GM19025 (cell line): ENCODE measurements around the gene LRCH4.

ENCODE experiments used
- ATAC-seq: cut with Tn5 transposase; IDR thresholded peaks from one replicate; pipeline ENCODE4 v1.9.1; 2021; ENCODE audit warnings: mild to moderate bottlenecking, low read depth, moderate library complexity; ENCODE audit not compliant: unreplicated experiment

The LRCH4 gene

GRCh38 chr7:100607111-100607510 lies 21.2 kb upstream of the LRCH4 start:
- no peak for ATAC-seq

- ATAC-seq, result no peak
Observed at GRCh38 chr7:100606313-100606712, 20.4 kb upstream of the LRCH4 start.

DNA sequence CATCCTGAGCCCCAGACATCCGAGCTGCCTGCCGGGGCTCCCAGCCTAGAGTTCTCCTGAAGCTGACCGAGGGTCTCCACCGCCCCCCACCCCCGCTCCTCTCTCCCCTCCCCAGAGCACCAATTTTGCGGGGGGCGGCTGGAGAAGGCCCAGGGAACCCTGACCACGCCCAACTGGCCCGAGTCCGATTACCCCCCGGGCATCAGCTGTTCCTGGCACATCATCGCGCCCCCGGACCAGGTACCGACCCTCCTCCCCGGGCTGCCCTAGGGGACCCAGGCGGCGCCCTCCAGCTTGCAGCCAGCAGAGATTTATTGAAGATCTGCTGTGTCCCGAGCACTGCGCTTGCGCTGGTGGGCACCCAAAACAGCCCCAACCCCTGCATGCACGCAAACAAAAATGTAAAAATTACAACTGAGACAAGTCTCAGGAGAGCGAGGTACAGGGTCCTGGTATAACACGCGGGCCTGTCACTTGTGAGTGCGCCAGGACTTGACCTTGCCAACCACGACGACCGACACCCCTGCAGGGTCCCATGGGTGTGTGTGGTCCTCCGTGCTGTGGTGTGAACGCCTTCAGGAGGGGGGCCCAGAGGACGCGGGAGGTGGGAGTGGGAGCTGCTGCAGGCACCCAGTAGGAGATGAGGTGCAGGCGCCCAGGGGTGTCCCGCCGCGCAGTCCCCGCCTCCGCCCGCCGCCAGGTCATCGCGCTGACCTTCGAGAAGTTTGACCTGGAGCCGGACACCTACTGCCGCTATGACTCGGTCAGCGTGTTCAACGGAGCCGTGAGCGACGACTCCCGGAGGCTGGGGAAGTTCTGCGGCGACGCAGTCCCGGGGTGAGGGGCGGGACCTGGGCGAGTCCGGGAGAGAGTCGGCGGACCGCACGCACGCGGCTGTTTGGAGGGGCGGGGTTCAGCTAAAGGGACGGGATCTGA lies 19.3 kb upstream of the LRCH4 start:
- ATAC-seq, result no peak

DNA sequence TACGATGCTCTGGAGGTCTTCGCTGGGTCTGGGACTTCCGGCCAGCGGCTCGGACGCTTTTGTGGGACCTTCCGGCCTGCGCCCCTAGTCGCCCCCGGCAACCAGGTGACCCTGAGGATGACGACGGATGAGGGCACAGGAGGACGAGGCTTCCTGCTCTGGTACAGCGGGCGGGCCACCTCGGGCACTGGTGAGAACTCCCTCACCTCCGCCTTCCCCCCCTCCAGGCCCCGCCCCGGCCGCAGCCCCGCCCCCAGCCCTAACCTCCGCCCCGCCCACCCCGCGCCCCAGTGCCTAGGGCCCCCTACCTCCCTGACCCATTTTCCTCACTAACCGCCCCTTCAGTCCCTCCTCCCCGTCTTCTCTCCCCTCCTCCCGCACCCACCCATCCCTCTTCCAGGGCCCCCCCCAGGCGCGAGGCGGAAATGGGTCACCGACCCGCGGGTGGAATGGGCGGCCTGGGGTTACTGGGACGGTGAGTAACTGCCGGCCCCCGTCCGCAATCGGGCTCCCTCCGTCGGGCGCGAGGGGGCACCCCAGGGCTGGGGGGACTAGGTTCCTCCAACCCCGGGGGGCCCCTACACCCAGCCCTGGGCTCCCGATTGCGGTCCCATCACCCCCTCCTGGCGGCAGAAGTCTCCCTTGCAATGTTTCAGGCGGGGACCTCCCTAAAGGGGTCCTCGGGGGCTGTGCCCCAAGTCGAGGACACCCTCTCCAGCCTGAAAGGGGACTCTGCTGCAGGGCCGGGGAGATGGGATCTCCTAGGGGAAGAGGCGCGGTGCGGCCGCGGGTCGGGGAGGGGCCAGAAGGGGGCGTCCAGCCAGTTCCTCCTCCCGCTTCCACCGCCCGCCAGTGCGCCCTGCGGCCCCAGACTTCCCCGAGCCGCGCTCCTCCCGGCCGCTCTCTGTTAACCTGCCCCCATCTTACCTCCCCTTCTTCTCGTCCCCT lies 18.4 kb upstream of the LRCH4 start:
- peak; percentile 51 for ATAC-seq

DNA sequence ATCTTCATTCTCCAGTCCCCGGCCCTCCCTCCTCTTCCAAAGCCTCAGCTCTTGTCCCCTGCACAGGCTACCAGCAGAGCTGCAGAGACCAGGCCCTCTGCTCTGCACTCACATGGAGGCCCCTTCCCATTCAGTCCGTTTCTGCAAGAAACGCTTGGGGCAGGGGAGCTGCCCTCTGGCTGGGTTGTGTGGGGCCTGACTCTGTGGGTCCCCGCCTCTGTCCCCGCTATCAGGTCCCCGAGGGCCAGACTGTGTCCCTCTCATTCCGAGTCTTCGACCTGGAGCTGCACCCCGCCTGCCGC lies 17.7 kb upstream of the LRCH4 start:
- ATAC-seq, result no peak

GRCh38 chr7:100602889-100603725 lies 17.2 kb upstream of the LRCH4 start:
- no peak for ATAC-seq

DNA sequence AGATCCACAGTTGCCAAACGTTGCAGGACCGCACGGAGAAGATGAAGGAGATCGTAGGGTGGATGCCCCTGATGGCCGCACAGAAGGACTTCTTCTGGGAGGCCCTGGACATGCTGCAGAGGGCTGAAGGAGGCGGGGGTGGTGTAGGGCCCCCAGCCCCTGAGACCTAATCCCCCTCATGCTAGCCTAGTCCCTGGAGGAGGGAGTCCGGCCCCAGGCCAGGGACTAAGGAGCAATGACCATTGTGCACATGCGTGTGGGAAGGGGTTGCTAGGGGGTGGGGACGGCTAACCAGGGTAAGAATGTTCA lies 14.8 kb upstream of the LRCH4 start:
- no peak for ATAC-seq

GRCh38 chr7:100599911-100600729 lies 14.2 kb upstream of the LRCH4 start:
- ATAC-seq, result no peak

DNA sequence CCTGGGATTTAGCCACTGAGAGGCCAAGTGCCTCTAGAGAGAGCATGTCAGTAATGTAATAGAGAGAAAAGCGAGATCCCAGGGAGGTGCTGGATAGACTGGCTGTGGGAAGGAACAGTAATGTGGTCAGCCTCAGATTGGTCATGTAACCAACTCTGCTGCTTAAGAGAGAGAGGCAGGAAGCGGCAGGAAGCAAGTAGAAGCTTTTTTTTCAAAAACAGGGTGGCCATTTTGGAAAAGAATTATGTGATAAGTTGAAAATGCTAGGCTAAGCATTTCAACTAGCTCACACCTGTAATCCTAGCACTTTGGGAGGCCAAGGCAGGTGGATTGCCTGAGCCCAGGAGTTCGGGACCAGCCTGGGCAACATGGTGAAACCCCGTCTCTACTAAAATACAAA lies 12.5 kb upstream of the LRCH4 start:
- no peak for ATAC-seq

- ATAC-seq, result no peak
Observed at GRCh38 chr7:100595188-100595587, 9.3 kb upstream of the LRCH4 start.

DNA sequence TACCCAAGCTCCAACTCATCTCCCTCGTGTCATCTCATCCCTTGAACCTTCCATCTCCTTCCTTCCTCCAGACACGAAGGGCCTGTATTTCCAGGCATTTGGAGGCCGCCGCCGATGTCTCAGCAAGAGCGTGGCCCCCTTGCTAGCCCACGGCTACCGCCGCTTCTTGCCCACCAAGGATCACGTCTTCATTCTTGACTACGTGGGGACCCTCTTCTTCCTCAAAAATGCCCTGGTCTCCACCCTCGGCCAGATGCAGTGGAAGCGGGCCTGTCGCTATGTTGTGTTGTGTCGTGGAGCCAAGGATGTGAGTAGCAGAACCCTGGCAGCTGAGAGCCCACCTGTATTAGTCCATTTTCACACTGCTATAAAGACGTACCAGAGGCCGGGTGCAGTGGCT lies 5.7 kb upstream of the LRCH4 start:
- ATAC-seq, result no peak

GRCh38 chr7:100590077-100590737 lies 4.3 kb upstream of the LRCH4 start:
- ATAC-seq, result no peak

GRCh38 chr7:100589341-100589947 lies 3.5 kb upstream of the LRCH4 start:
- no peak for ATAC-seq

DNA sequence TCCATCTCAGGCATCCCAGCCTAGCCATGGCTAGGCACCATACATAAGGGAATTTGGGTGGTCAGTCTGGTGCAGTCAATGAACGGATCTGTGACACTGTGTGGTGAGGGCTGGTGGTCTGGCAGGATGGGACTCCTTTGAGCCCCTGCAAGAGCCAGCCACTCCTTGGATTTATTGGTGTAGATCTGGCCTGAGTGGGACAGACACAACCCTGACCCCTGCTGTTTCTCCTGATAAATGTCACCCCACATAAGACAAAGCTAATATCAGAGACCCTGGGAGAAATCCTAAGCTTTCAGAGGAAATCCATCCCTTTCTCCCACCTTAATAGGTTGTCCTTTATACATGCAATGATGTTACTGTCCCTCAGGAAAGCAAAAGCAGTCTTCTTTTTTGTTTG lies 2.5 kb upstream of the LRCH4 start:
- ATAC-seq, result no peak

GRCh38 chr7:100586266-100587025 lies 517 bp upstream of the LRCH4 start, which contains the start of gene FBXO24:
Gene FBXO24, plus strand, starts transcription at chr7:100586328. Its CDS starts 298 bp downstream, at chr7:100586626.
- peak; percentile 84 for ATAC-seq

DNA sequence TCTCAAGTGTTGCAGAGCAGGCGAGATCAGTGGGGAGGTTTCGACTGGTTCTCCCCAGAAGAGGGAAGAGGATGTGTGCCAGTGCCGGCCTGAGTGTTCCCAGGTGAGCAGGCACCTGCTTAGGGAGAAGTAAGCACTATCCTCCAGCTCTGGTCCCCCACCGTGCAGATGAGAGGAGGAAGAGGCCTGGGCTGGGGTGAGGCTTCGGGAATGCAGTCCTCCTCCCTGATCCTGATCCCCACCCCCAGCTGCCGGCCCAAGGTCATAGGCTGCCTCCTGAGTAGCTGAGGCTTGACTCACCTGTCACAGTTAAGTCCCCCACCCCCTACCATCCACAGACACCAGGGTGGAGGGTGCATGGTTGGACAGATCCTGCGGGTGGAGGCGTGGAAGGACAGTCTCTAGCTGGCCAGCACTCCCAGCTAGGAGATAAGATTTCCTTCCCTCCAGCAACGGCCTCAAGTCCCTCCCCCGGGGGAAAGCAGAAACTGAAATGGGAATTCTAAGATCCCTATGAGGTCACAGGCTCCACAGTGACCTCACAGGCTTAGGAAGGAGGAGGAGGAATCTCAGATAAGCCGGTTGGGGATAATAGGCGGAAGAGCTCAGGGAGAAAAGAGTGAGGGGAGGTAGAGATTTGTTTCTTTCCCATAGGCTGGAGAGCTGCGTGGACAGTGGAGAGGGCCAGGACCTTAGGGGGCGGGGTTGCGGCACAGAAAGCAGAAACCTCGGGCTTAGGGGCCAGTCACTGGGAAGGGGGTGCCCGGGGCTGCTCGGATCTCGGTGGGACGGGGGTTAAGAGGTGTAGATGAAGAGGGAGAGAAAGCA lies 1.0 kb downstream of the LRCH4 start:
- ATAC-seq, result no peak

- no peak for ATAC-seq
Observed at GRCh38 chr7:100584054-100584682, 1.8 kb downstream of the LRCH4 start.
